NCI-H226 (cell line): Measurements from ENCODE around the gene CDH20.
"Not testable (repeated sequence)": the region's sequence is repeated elsewhere in the genome, so short reads cannot be mapped to it uniquely, and the experiment has no call there.

ENCODE experiments used
- DNase-seq: peaks from one replicate; pipeline ENCODE4 v3.0.0-alpha.2; 2015

Gene CDH20

DNA sequence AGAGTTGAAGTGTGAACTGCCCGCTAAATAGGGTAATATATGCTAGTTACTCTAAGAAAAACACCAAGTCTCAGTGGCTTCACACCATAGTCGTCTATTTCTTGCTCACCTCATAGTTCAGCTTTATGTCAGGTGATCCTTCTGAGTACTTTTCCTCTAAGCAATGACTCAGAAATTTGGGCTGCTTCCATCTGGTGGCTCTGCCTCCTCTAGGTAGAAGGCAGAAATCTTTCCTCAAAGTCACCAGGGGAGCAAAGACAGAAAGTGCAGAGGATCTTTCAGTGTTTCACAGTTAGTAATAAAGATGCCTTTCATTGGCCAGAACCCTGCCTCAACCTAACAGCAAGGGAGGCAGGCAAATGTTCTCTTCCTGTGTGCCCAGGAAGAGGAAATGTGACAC lies 17.3 kb downstream of the CDH20 start:
- no peak for DNase-seq

DNA sequence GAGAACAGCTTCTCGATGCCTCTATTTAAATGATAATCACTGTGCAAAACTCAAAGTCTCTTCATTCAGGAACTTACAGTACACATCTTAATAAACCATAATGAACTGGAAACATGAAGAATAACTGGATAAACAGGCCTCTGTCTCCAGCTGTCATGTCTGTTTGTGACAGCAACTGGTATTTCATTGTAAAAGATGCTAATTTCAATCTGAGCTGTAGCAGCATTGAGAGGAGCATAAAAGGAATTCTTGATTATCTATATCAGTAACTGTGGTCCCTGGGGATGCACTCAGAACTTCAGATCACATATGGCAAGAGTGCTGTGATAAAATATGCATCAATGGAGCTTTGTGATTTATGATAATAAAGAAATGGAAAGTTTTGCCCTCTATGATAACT lies 18.8 kb downstream of the CDH20 start:
- no peak for DNase-seq

DNA sequence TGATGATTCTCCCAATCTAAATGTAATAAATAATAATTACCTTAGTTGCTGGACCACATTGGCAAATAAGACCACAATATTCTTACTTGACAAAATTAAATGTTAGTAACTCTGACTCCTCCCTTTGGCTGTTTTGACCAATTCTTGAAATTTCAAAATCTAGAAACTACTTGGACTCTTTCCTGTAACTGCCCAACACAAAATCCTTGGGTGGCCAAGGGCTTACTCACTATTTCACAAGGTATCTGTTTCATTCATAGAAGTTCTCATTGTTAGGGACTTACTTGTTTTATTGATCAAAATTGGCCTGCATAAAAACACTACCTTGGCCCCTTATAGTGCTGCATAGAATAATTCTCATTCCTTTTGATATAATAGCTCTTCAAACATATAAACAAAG lies 19.4 kb downstream of the CDH20 start:
- DNase-seq: no peak

DNA sequence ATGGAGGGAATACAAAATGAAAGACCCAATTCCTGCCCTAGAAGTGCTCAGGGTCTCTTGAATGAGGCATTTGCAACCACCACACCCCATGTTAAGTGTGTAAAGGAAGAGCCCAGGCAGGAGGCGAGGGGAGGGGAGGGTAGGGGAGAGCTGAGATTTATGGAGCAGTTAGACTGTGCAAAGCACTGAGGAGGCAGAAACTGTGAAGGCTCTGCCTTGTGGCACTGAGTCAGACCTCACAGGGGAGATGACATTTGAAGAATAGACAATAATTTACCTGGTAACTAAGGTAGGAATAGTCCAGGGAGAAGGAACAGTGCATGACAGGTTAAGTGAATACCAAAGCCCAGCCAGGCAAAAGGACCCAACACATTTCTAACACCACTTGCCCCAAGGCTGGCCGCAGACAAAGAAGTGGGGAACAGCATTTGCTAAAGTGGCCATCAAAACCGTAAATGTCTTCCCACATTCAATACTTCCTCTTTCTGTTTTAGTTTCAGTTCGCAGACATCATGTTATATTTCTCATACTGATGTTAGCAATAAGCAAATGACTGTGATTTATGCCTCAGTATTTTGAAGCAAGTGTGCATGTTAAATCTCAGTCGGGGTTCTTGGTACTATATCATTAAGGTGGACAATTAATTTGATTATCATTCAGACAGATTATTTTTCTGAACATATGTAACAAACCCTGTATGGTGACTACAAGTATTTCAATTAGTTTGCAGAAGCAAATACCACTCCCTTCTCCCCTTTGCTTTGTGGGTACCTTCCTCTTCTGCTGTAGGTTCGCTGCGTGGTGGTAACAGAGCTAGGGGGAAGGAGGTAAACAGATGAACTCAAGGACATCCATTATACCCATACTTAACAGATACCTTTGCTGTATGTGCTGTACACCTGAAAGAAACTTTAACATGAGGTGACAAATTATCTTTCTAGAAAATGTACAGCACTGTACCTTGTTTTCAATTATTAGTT lies 27.5 kb downstream of the CDH20 start:
- DNase-seq: no peak

DNA sequence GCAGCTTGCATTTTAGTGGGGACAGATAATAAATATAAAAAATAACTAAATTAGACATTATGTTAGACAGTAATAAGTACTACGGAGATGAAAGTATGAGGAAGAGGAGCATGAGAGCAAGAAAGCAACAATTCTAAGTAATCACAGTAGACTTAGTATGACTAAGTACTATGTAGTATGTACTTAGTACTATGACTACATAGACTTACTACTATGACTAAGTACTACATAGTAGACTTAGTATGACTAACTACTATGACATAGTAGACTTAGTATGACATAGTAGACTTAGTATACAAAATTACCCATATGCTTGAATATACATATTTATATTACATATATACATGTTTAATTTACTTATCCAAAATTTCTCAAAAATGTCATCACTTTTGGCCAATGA lies 29.3 kb downstream of the CDH20 start:
- no peak for DNase-seq

DNA sequence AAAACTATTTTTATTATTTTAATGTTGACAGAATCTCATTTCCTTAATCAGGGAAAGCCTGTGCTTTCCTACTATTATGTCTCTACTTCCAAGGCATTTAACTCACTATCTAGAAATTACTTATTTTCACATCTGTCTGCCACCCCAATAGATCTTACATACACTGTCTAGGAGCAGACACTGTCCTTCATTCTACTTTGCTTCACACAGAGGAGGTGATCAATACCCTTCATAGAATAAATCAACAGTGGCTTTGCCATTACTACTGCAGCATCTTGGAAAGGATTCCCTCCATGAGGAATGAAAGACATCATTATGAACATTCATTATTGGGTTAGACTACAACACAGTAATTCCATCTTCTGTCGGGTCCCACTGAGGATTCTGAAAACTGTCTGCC lies 31.7 kb downstream of the CDH20 start:
- no peak for DNase-seq

DNA sequence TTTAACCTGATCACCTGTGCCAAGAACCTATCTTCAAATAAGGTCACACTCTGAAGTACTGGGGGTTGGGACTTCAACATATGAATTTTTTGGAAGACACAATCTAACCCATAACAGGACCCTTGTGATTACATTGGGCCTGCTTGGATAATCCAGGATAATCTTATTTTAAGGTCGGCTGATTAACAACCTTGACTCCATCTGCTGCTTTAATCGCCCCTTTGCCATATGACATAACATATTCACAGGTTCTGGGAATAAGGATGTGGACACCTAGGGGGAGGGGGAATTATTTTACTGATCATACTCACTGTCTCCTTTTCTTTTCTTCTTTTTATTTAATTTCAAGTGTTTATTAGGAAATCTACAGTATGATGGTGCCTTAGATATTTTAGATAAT lies 34.8 kb downstream of the CDH20 start:
- no peak for DNase-seq

DNA sequence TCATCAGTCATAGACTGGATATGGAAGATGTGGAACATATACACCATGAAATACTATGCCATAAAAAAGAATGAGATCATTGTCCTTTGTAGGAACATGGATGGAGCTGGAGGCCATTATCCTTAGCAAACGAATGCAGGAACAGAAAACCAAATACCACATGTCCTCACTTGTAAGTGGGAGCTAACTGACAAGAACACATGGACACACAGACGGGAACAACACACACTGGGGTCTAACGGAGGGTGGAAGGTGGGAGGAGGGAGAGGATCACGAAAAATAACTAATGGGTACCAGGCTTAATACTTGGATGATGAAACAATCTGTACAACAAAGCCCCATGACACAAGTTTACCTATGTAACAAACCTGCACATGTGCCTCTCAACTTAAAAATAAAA lies 36.4 kb downstream of the CDH20 start:
- not testable (repeated sequence) for DNase-seq

DNA sequence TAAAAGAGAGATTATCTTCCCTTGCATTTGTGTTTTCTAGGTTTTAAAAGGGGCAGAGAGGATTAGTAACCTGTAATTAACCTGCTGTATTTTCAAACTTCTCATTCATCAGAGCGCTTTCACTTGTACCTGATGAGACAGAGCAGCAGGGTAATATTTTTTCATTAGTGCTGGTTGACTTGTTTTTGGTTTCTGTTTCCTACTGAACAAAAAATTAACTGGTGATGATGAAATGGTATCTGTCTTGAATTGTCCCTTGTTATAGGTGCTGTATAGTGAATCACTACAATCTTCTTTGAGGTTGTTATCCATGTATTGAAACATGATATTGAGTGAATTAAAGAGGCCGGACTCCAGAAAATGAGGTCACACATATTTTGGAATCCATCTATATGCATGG lies 37.9 kb downstream of the CDH20 start:
- DNase-seq: no peak

DNA sequence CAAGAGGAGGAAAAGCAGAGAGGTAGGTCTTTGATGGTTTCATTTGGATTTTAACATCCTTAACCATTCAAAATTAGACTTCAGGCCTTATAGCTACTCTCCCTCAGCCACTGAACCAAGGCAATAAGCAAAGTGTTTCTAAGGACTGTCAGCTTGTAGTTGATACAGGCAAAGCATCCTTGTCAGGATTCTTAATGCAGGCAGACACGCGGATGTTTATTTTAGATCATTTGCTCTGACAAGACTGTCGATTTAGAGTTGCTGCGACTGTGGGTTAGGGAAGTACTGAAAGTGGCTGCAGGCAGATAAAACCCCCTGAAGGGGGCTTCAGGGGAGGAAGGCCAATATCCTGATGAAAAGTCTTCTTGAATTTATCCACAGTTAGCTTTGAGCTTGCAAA lies 46.6 kb downstream of the CDH20 start:
- no peak for DNase-seq

DNA sequence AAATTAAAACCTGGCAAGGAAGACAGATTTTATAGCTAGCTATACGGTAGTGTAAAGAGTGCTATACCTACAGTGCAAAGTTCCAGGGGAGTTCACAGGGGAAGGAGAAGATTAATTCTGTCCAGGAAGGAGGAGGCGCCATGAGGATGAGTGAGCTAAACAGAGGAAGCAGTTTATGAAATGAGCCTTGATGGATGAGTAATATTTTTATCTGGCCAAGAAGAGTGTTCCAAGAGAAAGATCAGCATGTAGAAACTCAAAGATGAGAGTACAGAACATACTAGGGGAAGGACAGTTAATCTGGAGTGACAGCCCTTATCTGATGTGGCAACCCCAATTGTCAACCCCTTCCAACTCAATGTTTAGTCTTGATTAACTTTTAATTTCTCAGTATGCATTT lies 54.8 kb downstream of the CDH20 start:
- DNase-seq: no peak

DNA sequence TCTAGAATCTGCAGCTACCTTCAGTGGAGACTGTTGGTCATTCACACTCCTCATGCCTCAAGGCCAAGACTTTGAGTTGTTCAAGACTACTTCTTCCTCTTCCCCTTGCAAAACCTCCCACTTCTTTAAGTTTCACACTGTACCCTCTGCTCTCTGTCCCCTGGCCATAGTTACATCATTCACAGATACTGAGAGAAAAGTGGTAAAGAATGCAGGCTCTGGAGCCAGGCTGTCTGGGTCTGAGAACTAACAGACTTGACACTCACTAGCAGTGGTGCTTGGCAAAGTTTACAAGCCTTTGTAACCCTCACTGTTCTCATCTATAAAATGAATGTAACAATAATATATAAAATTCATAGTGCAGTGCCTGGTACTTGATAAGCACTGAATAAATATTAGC lies 61.8 kb downstream of the CDH20 start:
- DNase-seq: no peak

DNA sequence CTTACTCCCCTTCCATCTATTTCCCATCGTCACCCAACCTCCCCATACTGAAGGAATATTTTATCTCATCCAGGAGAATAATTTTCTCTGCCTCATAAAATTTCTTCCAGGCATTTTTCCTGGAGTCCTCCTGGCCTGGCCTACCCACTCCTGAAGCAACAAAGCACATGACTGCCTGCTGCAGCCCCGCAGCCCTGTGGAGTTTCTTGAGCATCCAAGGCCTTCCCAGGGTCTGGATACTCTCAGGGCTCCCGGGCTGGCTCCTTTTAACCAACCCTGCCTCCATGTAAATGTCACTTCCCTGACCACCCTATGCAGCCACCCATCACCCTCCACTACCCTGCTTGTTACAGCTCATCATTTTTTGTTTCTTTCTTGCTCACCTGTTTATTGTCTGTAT lies 64.0 kb downstream of the CDH20 start:
- DNase-seq: no peak

DNA sequence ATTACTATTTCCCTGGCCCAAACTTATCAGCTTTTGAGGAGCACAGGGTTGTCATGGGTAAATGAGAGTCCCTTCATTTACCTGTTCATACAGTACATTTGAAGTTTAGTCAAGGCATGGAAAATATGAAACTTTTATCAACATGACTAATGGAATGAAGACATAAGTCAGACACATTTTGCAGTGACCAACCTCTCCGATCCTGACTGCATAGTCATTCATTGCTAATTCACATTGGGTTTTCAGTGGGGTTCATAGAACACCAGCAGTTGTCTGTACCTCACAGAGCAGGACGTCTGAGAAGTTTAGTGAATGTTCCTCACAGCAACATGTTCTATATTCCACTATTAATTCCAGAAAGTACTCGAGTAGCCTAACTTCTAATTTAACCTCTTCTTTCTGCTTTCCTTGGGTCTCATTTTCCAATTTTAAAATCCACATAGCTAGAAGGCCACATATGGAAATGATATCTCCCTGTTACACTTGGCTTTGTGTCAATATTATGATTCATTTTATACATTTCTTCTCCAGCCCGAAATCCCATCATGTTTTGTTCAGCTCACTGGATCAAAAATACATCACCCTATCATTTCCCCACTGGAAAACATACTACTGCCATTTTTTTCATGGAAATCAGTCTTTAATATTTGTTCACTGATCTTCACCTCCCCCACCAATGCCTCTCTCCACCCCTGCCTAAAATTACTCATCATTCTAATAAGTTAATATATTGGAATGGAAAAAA lies 65.9 kb downstream of the CDH20 start:
- DNase-seq: no peak

DNA sequence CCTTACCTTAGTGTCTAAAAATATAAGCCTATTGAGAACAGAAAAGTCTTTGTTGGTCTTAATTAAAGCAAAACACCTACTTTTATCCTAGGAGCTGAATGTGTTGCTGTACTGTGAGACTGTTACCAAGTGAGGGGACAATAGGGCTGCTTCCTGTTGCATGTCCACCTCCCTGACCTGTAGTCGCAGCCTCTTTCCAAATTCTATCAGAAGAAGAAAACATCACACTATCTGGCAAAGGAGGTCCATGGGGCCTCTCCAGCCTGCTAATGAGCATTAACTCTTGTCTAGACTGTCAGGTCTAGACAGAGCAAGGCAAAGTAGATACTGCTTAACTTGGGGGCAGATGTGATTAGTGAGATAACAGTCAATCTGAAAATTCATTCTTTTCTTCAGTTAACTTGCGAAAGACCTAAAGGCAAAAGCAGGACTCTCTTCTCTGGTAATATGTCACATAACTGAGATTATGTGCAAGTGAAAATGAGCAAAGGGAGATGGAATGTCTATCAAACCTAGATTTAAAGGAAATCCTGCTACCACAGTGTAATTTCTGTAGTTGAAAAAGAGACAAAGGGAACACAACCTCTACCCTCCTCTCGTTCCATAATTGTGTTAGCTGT lies 66.9 kb downstream of the CDH20 start:
- DNase-seq: no peak

DNA sequence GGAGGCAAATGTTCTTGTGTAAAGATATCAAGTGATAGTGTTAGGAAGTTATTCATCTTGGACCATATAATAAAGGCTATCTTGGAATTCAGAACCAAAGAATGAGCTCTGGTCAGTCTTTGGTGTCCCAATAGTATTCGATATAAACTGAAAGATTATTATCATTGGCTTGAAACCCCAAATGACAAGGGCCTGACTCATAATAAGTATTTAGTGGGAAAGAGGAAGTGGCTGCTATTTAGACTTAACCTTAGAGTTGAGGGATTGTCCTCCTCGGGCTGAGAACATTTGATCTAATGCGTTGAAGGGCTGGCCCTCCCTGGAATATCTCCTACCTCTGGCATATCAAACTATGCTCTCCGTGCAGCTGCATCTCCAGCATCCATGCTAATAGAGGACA lies 67.5 kb downstream of the CDH20 start:
- DNase-seq: no peak

DNA sequence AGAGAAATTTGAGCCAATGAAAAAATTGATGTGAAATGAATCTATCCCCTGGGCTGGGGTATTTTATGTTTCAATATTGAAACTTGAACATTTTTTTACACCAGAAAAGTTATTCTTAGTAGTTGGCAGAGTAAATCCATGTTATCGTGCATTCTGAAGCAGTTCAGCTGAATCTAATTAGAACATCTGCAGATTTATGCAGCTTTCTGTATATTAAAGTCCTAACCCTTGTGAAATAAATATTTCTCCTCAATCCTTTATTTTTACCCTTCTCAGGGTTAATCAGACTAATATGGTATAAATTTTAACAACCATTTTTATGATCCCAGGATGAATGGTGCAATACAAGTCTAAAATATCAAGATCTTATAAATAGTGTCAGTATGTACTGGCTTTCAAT lies 69.5 kb downstream of the CDH20 start:
- DNase-seq: no peak

DNA sequence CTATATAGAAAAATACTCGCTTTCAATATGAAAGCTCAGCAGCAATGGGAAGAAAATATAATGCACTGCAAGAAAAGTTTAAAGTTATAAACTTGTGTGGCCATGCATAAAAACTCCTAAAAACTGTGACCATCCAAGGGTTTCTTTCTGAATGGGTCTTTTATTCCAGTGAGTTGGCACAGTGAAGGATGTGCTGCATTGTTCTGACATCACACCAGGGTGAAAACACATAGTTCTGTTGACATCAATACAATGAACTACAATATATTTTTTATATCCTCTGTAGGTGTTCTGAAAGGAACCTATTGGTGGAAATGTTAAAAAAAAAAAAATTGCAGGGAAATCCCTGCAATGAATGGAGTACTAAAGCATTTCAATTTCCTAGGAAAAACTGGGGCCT lies 80.2 kb downstream of the CDH20 start:
- no peak for DNase-seq

DNA sequence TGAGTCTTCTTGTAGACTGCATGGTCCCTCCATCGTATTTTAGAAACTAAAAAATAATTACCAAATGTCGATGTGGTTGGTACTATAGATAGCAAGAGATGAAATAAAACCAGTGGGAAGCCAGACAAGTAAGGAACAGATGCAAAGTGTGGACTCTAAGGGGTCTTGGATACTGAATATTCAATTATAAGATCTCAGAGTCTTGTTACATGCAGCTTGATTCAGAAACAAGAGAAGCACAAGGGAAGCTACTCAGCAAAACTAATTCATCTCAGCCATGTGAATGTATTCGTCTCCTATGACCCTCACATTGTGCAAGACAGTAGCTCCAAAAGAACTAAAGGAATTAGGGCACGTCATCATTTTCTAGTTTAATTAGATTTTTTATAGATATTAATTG lies 80.9 kb downstream of the CDH20 start:
- no peak for DNase-seq

DNA sequence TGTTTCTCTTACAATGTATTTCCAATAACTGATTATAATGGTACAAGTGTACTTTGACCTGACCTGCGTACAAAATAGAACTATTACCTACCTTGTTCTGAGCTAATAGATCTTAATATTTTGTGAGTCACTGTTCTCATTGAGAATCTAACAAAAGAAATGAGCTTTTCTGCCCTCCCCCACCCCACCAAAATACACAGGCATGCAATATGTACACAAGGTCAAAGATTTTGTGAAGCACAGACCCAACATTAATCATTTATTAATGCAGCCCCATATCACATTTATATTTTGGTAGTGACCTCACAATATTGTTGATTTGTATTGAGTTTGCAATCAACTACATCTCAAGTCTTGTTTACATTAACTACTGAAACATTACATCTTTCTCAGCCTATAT lies 86.5 kb downstream of the CDH20 start:
- DNase-seq: no peak

DNA sequence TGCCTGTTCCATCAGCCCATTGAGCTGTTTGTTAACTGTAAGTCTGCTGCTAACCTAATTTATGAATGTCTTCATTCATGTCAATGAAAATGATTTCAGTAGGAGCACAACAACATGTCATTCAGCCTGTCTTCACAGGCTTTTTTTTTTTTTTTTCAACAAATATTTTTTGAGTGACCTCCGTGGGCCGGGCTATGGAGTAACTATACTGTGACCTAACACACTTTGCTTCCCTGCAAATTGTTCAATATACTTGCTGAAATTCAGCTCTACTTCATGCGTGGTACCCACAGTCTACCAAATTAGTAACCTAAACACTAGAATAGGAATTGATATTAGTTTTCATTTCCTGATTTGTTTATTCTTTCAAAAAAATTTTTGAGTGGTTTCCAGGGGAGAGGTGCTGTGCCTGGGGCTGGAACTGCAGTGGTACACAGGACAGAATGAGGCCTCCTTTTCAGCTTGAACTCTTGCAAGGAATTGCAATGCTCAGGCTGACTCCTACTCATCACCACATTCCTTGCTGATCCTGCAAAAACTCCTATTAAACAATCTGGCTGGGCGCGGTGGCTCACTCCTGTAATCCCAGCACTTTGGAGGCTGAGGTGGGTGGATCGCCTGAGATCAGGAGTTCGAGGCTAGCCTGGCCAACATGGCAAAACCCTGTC lies 87.1 kb downstream of the CDH20 start:
- no peak for DNase-seq

DNA sequence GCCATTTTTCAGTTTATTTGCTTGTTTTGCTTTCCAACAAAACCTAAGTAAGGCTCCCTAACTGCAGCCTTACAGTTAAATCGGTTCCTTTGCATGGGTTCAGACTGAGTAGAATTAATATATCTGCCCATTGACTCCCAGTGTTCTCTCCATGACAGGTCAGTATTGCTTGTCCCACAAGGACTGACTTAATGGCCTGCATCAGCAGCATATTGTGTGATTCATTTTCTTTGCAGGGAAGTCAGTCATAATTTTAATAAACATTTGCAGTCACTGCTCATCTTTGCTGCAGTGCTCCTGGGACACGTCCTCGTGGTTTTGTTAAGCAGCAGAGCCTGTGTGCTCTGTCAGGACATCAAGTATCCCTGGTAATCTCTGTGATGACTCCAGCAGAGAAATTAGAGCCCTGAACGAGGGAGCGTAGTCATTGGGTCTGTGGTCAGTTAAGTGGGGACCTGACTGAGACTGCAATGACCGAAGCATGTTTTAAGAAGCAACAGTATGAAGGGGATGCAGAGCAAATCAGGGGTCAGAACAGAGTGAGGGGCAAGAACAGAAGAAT lies 93.3 kb downstream of the CDH20 start:
- no peak for DNase-seq

DNA sequence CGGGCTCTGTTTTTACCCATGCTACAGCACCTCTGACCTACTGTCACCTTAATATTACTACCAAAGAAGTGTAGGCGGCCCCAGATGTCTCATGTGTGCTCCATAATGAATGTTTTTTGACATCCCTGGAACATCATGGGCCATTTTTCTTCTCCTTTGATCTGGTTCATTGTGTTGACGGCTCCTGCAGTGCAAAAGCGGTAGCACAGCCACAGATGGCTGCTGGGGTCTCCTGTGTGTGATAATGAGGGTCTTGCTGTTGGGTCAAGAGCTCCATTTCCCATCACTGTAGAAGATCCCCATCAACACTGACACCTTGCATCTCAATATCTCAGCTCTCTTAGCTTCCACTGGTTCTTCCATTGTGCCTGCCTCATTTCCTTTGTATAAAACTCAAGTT lies 95.0 kb downstream of the CDH20 start:
- DNase-seq: no peak
